Measurements from ENCODE around the gene ABCD3.

ABCD3 gene

DNA sequence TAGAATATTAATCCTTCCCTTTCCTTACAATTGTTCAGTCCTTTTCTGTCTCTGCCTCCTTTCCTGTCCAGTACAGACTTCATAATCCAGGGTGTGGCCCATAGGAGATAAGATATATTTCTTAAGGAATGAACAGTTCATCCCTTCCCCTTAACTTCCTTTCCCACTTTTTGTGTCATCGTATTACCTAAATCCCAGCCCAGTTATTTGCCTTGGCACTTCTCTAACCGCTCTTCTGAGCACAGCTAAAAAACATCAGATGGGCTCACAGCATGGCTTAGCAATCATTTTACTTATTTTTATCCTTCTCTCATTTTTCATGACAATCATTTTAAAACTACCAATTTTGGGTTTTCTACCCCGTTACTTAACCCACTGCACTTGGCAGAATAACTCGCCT lies 83.7 kb downstream of the ABCD3 start:
- no peak for DNase-seq (ENCODE audit: extremely low read depth, low read depth)
- H3K4me3 ChIP-seq (replicated peaks; ENCODE audit: low read depth, low read length) = no peak overlapping the region
- TF ChIP-seq CTCF (IDR thresholded peaks at IDR 0.05; ENCODE audit: low read depth, low read length, missing control alignments) = no peak

GRCh38 chr1:94503153-94503552 lies 85.0 kb downstream of the ABCD3 start:
- no peak for TF ChIP-seq CTCF (IDR thresholded peaks at IDR 0.05; ENCODE audit: low read depth, low read length, missing control alignments)
- no peak overlapping the region for H3K4me3 ChIP-seq (replicated peaks; ENCODE audit: low read depth, low read length)
- DNase-seq (ENCODE audit: extremely low read depth, low read depth) = no peak

GRCh38 chr1:94504601-94505000 lies 86.4 kb downstream of the ABCD3 start:
- no peak overlapping the region for H3K4me3 ChIP-seq (replicated peaks; ENCODE audit: low read depth, low read length)
- no peak for TF ChIP-seq CTCF (IDR thresholded peaks at IDR 0.05; ENCODE audit: low read depth, low read length, missing control alignments)
- DNase-seq (ENCODE audit: extremely low read depth, low read depth) = no peak

DNA sequence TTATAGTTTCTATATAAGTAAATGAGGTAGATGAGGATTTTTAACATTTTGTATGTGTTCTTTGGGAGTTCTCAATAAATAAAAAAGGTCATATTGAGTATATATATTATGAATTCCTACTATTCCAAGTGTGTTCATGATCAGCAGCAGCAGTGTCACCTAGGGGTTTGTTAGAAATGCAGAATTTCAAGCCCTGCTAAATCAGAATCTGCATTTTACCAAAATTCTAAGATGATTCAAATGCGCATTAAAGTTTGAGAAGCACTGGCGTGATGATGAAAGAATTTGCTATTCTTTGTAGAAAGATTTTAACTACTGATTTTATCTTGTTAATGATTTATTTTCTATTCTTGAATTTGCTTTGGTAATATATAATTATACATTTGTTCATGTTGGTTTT lies 94.6 kb downstream of the ABCD3 start:
- DNase-seq (ENCODE audit: extremely low read depth, low read depth) = no peak
- H3K4me3 ChIP-seq (replicated peaks; ENCODE audit: low read depth, low read length) = no peak overlapping the region
- TF ChIP-seq CTCF (IDR thresholded peaks at IDR 0.05; ENCODE audit: low read depth, low read length, missing control alignments) = no peak

- no peak overlapping the region for H3K4me3 ChIP-seq (replicated peaks; ENCODE audit: low read depth, low read length)
- no peak for DNase-seq (ENCODE audit: extremely low read depth, low read depth)
- TF ChIP-seq CTCF (IDR thresholded peaks at IDR 0.05; ENCODE audit: low read depth, low read length, missing control alignments) = peak; percentile 71
Observed at GRCh38 chr1:94514095-94514727, 96.0 kb downstream of the ABCD3 start.

- no peak for TF ChIP-seq CTCF (IDR thresholded peaks at IDR 0.05; ENCODE audit: low read depth, low read length, missing control alignments)
- no peak for DNase-seq (ENCODE audit: extremely low read depth, low read depth)
- H3K4me3 ChIP-seq (replicated peaks; ENCODE audit: low read depth, low read length) = no peak overlapping the region
Observed at GRCh38 chr1:94515296-94515947, 97.2 kb downstream of the ABCD3 start.

All from HFF-Myc (cell line).